ENCODE data around the gene MORC2.

DNA sequence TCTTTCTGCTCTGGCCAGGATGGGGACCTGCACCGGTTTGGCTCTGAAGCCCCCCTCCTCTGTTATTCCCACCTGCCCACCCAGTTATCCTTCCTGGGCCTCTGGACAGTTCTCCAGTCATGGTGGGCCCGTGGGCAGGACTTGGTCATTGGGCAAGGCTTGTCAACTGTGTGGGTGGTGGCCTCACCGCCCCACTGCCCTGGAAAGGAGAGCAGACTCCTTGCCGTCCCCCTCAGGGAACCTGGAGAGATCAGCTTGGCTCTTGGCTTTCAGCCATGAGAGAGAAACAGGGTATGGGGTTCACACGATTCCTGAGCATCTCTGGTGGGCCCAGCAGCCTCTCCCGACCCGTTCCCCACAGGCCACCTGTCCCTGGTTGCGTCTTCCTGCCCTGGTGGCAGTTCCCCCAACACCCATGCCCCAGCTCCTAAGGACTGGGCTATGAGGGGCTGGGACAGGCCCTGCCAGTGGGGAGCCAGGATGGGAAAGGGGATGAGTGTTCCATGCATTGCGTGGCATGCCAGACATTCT lies 92.3 kb downstream of the MORC2 start:
- TF ChIP-seq, protein P1, sequence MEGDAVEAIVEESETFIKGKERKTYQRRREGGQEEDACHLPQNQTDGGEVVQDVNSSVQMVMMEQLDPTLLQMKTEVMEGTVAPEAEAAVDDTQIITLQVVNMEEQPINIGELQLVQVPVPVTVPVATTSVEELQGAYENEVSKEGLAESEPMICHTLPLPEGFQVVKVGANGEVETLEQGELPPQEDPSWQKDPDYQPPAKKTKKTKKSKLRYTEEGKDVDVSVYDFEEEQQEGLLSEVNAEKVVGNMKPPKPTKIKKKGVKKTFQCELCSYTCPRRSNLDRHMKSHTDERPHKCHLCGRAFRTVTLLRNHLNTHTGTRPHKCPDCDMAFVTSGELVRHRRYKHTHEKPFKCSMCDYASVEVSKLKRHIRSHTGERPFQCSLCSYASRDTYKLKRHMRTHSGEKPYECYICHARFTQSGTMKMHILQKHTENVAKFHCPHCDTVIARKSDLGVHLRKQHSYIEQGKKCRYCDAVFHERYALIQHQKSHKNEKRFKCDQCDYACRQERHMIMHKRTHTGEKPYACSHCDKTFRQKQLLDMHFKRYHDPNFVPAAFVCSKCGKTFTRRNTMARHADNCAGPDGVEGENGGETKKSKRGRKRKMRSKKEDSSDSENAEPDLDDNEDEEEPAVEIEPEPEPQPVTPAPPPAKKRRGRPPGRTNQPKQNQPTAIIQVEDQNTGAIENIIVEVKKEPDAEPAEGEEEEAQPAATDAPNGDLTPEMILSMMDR (IDR thresholded peaks at IDR 0.05): no peak
- no peak for TF ChIP-seq POLR2A (IDR thresholded peaks at IDR 0.05)

All from adrenal gland (tissue), 5 donors.